CD4-positive, alpha-beta T cell treated with Interleukin-17A for 1 hour (primary cell): Measurements from ENCODE around the gene RAF1.
"Not testable (repeated sequence)": the region's sequence is repeated elsewhere in the genome, so short reads cannot be mapped to it uniquely, and the experiment has no call there.

Experiments used
- DNase-seq: peaks from one replicate; pipeline ENCODE4 v3.0.0-alpha.2; 2020

Gene RAF1

DNA sequence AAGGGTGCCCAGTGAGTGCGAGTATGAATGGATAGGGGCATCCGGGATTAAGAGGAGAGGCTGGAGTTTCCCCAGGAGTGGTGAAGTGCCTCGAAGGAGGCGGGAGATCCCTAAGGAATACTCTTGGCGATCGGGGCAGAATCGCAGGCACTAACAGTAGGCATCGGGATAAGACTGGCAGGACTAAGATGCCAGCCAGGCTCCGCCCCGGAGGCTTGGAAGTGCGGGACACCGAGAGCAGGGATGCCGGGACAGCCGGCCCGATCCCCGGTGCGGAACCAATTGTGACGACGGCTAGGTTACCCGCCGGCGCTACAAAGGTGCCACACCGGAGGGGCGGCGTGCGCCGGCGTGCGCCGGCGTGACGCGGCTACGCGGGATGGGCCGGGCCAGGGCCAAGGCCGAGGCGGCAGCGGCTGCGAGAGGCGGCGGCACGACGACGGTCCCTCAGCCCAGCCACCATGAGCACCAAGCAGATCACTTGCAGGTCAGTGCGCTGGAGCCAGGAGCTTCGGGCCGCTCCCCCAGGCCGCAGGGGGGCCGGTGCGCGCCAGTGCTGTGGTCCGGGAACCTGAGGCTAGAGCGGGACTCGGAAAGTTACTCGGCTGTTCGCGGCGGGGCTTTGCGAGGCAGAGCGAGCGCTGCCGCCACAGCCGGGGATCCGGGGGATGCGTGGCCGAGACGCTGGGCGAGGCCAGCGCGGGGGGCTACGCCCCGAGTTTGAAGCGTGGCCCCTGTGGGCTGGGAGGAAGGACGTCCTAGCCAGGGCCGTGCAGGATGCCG, 107.0 kb downstream of the RAF1 start, which contains the start of gene MKRN2:
Gene MKRN2 (plus strand): TSS at position 398 of the 783 bp plus-strand sequence. CDS start 64 bp downstream, at position 462.
- peak; percentile 86 for DNase-seq

DNA sequence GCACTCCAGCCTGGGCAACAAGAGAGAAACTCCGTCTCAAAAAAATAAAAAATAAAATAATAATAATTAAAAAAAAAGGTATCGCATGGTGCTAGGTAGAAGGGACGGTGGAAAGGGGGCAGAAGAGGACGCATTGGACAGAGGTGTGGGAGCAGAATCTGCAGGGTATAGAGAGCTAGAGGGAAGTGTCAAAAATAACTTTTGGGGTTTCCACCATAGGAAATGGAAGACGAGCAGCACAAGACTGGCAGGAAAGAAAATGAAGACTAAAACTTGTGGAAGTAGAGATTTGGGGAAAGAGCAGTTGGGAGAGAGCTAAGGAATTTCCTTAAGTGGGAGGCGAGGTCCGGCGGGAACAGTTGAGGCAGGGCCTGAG, 107.6 kb downstream of the RAF1 start:
- peak; percentile 22 for DNase-seq

DNA sequence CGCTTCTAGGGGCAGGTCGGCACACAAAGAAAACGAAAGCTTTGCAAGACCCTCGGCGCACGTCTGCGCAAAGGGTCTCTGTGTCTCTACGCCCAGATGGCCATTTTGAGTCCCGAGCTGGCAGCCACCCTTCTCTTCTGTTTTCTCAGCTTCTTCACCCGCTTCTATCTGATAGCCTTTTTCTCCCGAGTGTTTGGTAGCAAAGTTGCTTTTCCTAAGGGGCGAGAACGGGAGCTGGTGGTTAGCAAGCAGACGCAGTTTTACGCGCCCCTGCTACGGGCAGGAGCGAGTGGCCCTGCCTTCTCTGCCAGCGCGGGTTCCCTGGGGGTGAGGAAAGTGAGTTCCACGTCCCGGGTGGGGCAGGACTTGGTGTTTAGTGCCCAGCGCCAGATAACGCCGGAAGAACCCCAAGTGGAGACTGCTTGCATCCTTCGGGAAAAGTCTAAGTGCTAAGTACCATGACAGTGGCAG, 110.0 kb downstream of the RAF1 start:
- DNase-seq: peak; percentile 11

DNA sequence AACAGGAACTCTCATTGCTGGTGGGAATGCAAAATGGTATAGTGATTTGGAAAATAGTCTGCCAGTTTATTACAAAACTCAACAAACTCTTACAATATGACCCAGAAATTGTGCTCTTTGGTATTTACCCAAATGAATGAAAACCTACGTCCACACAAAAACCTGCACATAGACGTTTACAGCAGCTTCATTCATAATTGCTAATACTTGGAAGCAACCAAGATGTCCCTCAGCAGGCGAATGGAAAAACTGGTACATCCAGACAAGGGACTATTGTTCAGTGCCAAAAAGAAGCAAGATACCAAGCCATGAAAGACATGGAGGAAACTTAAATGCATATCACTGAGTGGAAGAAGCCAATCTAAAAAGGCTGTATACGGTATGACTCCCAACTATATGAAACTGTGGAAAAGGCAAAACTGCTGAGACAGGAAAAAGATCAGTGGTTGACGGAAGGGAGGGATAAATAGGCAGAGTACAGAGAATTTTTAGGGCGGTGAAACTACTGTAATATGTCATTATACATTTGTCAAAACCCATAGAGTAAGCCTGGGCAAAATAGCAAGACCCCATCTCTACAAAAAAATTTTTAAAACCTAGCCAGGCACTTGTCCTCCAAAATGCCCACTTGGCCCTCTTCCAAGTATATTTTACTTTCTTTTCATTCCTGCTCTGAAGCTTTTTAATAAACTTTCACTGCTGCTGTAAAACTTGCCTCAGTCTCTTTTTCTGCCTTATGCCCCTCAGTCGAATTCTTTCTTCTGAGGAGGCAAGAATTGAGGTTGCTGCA, 113.8 kb downstream of the RAF1 start:
- DNase-seq: no peak

DNA sequence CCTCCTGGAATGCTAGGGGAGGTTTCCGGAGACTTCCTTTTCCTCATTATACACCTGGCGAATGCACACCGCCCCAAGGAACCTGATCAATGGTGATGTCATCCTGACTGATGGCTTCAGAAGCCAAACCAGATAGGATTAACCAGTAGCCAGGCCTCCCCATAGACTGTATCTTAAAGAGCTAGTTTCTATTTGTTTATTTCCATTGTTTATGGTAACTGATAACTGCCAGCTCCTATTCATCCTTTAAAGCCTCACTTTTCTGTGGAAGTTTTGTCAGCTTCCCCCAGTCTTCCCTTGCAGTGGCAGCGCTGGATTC, 118.5 kb downstream of the RAF1 start, which contains the start of gene MKRN2OS:
Gene MKRN2OS (minus strand): TSS at position 27 of the 319 bp plus-strand sequence. CDS start 35 bp downstream, outside the sequence.
- no peak for DNase-seq

DNA sequence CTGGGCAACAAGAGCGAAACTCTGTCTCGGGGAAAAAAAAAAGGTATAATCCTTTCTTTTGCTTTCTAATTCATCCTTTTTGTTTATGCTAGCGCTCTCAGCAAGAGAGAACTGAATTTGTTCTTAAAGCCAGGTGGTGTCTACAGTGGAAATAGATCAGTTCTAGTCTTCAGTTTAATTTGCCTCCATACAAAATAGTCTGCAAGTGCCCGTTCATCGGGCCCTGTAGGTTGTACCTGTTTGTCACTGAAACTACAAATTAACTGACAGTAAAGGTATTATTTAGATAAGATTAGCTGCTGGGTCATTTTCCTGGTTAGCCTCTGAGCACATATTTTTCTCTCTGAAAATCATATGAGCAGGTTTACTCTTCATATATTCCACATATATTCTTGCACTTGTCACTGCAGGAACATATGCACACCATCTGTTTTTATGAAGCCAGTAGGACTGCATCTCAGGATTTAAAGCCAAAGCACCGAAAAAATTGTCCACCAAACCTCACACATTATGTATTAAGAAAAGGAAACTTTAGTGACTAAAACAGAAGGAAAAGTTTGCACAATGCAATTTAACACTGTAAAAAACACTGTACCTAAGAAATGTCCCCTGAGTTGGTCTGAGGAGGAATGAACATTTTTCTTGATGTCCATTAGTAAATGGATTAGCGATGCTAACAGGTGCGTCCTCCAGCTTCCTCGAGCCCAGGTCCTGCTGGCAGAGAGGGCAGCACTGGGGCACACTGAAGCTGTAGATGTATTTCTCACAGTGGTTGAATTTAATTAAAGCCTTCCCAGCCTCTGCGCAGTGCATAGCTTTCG, 119.1 kb downstream of the RAF1 start:
- DNase-seq: no peak

DNA sequence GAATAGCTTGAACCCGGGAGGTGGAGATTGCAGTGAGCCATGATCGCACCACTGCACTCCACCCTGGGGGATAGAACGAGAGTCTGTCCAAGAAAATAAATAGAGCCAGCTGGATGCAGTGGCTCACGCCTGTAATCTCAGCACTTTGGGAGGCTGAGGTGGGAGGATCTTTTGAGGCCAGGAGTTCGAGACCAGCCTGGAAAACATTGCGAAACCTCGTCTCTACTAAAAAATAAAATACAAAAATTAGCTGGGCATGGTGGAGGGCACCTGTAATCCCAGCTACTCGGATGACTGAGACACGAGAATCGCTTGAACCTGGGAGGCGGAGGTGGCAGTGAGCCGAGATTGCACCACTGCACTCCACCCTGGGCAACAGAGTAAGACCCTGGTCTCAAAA, 120.4 kb downstream of the RAF1 start:
- DNase-seq: not testable (repeated sequence)

DNA sequence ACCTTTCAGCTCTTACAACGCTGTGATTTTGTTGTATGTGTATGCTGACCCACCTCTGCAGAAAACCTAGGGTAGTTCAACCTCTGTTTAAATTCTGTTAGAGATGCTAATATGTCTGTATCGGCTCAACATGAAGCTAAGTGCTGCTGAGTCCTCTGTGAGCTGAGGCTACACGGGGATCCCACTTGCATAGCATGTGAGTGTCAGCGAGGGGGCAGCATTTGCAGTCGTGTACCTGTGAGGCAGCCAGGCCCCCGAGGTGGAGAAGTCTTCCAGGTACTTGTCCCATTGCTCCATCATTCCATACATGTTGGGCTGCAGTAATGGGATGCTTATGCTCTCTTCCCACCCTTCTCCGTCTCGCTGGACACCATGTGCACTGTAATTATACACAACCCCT, 122.3 kb downstream of the RAF1 start:
- DNase-seq: no peak

DNA sequence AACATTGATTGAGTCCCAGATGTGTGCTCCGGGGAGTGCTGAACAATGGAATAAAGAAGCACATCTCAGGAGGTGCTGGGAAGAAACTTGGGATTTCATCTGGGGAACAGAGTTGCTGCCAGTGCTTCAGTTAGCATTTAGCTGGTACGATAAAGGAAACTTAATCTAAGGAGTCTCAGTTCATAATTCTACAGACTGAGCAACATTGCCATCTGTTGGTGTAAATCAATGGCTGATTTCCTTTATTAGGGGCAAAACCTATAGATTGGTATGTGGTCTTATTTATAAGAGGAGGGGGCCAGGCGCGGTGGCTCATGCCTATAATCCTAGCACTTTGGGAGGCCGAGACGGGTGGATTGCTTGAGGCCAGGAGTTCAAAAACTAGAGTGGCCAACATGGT, 127.5 kb downstream of the RAF1 start:
- DNase-seq: no peak
